HCT116 (cell line): ENCODE measurements around the gene SNX10. TPM values are rescaled to one million over a fixed set of nuclear protein-coding genes. Genes with fewer than 3 reads are reported as not detected.

Source experiments
- ATAC-seq: fragments of 200-7000 bp; cut with Tn5 transposase; 2 replicates; pipeline ENCODE4 v1.9.1; 2020; ENCODE audit warnings: mild to moderate bottlenecking, moderate library complexity
- BruUV-seq: library from RNA; stranded (reverse); fragments of 400-500 nt; replicated peaks from 2 replicates; lab custom pipeline; 2021; lab: Mats Ljungman, UMichigan
- CTCF ChIA-PET: fragments of 300-600 bp; sonication (Branson Sonifier 250); formaldehyde crosslinking; loops from one replicate; lab custom pipeline; 2021; ENCODE audit warnings: antibody characterized with exemption; lab: Charles Lee
- POLR2A ChIA-PET: fragments of 300-600, 350-600 bp; sonication (Branson Sonifier 250); formaldehyde crosslinking; loops from one replicate; lab custom pipeline; 2021; ENCODE audit warnings: antibody characterized with exemption; lab: Charles Lee
- RAD21 ChIA-PET, 2 experiments: fragments of 300-600 bp; sonication (Branson Sonifier 250); formaldehyde crosslinking; loops; one replicate each; lab custom pipeline; 2023; ENCODE audit warnings: low total read pairs in 2 of 2; ENCODE audit not compliant: uncharacterized antibody in 2 of 2, unreplicated experiment in 2 of 2, low non-redundant PET in 1 of 2; lab: Charles Lee
- DNase-seq: peaks from one replicate; pipeline ENCODE4 v3.0.0-alpha.2; 2010; ENCODE audit warnings: low read depth, low spot score
- H2AFZ ChIP-seq: fragments of 200-600 bp; shearing (Covaris generic), sonication (generic); 2 replicates; pipeline ENCODE4 v1.6.1; 2017; ENCODE audit warnings: low read depth, mixed run types, mixed read lengths, antibody characterized with exemption, low read length; ENCODE audit not compliant: poor library complexity, severe bottlenecking
- H3K27ac ChIP-seq: 2 replicates; pipeline ENCODE4 v1.5.1; 2012; ENCODE audit warnings: low read depth, low read length
- H3K27me3 ChIP-seq: fragments of 200-600 bp; sonication (generic); 2 replicates; pipeline ENCODE4 v1.6.1; 2016; ENCODE audit warnings: mixed run types, low read length, mixed read lengths; ENCODE audit not compliant: insufficient read depth
- H3K36me3 ChIP-seq, 2 experiments: fragments of 200-500 bp in 1 of 2; fragments of 200-600 bp in 1 of 2; sonication (Bioruptor generic) in 1 of 2; sonication (generic) in 1 of 2; 2 replicates each; pipeline versions ENCODE4 v1.5.1 to v1.6.1; 2014 to 2016; ENCODE audit warnings: low read length in 2 of 2, inconsistent platforms in 1 of 2, mixed read lengths in 1 of 2, mixed run types in 1 of 2; ENCODE audit not compliant: insufficient read depth in 2 of 2, control insufficient read depth in 1 of 2
- H3K4me1 ChIP-seq, 2 experiments: fragments of 200-600 bp in 1 of 2; sonication (generic) in 1 of 2; 2 replicates each; pipeline versions ENCODE4 v1.5.1 to v1.6.1; 2012 to 2017; ENCODE audit warnings: low read length in 2 of 2, inconsistent platforms in 1 of 2, mild to moderate bottlenecking in 1 of 2, mixed read lengths in 1 of 2, mixed run types in 1 of 2, moderate library complexity in 1 of 2; ENCODE audit not compliant: insufficient read depth in 2 of 2, control insufficient read depth in 1 of 2
- H3K4me2 ChIP-seq: fragments of 200-600 bp; sonication (generic); 2 replicates; pipeline ENCODE4 v1.6.1; 2017; ENCODE audit warnings: mixed run types, low read length, mixed read lengths
- H3K4me3 ChIP-seq, 2 experiments: fragments of 200-600 bp in 1 of 2; sonication (generic) in 1 of 2; replicated peaks in 1 of 2; 2 replicates each; pipeline ENCODE4 v1.5.1; 2011 to 2016; ENCODE audit warnings: low read length in 2 of 2, control low read depth in 1 of 2, low read depth in 1 of 2, mild to moderate bottlenecking in 1 of 2, mixed read lengths in 1 of 2, mixed run types in 1 of 2
- H3K79me2 ChIP-seq: fragments of 200-600 bp; sonication (generic); 2 replicates; pipeline ENCODE4 v1.6.1; 2017; ENCODE audit warnings: mild to moderate bottlenecking, mixed run types, low read length, moderate library complexity, mixed read lengths; ENCODE audit not compliant: insufficient read depth
- H3K9ac ChIP-seq: fragments of 200-600 bp; sonication (generic); 2 replicates; pipeline ENCODE4 v1.6.1; 2016; ENCODE audit warnings: low read length, mixed read lengths
- H3K9me2 ChIP-seq: fragments of 200-600 bp; sonication (generic), shearing (Covaris generic); 2 replicates; pipeline ENCODE4 v1.6.1; 2017; ENCODE audit warnings: mixed run types, mild to moderate bottlenecking, moderate library complexity; ENCODE audit not compliant: insufficient read depth
- H3K9me3 ChIP-seq, 2 experiments: fragments of 200-500 bp in 1 of 2; fragments of 200-600 bp in 1 of 2; sonication (Bioruptor generic) in 1 of 2; sonication (generic) in 1 of 2; 2 replicates each; pipeline ENCODE4 v1.6.1; 2014 to 2017; ENCODE audit warnings: low read length in 2 of 2, mixed read lengths in 2 of 2, inconsistent platforms in 1 of 2, low read depth in 1 of 2, mild to moderate bottlenecking in 1 of 2, mixed run types in 1 of 2, moderate library complexity in 1 of 2; ENCODE audit not compliant: control insufficient read depth in 1 of 2, insufficient read depth in 1 of 2
- H4K20me1 ChIP-seq: fragments of 200-600 bp; sonication (generic), shearing (Covaris generic); 2 replicates; pipeline ENCODE4 v1.6.1; 2017; ENCODE audit warnings: mixed run types, mild to moderate bottlenecking, moderate library complexity; ENCODE audit not compliant: insufficient read depth
- ATF3 ChIP-seq: IDR thresholded peaks from 2 replicates; pipeline ENCODE4 v1.6.1; 2012
- CBX3 ChIP-seq: IDR thresholded peaks from 2 replicates; pipeline ENCODE4 v1.6.1; 2012; ENCODE audit warnings: low read depth
- CEBPB ChIP-seq: IDR thresholded peaks from 2 replicates; pipeline ENCODE4 v1.6.1; 2012; ENCODE audit warnings: low read depth
- ELF1 ChIP-seq: IDR thresholded peaks from 2 replicates; pipeline ENCODE4 v1.6.1; 2012; ENCODE audit warnings: low read depth, borderline replicate concordance
- EZH2phosphoT487 ChIP-seq: fragments of 200-600 bp; IDR thresholded peaks from 2 replicates; pipeline ENCODE4 v1.6.1; 2018; ENCODE audit warnings: antibody characterized with exemption, borderline replicate concordance
- FOSL1 ChIP-seq: IDR thresholded peaks from 2 replicates; pipeline ENCODE4 v1.6.1; 2012; ENCODE audit warnings: low read depth
- JUND ChIP-seq: IDR thresholded peaks from 2 replicates; pipeline ENCODE4 v1.6.1; 2012
- MAX ChIP-seq: IDR thresholded peaks from 2 replicates; pipeline ENCODE4 v1.6.1; 2012
- POLR2A ChIP-seq: IDR thresholded peaks from 2 replicates; pipeline ENCODE4 v1.7.0; 2011; ENCODE audit warnings: borderline replicate concordance; ENCODE audit not compliant: insufficient read depth, insufficient read length; ENCODE audit errors: extremely low read depth
- POLR2AphosphoS5 ChIP-seq: IDR thresholded peaks from 2 replicates; pipeline ENCODE4 v1.6.1; 2011; ENCODE audit warnings: mild to moderate bottlenecking, low read depth, low read length, moderate library complexity
- REST ChIP-seq: IDR thresholded peaks from 2 replicates; pipeline ENCODE4 v1.6.1; 2012; ENCODE audit warnings: low read depth
- SIN3A ChIP-seq: IDR thresholded peaks from 2 replicates; pipeline ENCODE4 v1.6.1; 2012; ENCODE audit warnings: low read depth
- SP1 ChIP-seq: IDR thresholded peaks from 2 replicates; pipeline ENCODE4 v1.6.1; 2012; ENCODE audit warnings: low read depth
- SRF ChIP-seq: IDR thresholded peaks from 2 replicates; pipeline ENCODE4 v1.6.1; 2012; ENCODE audit warnings: low read depth
- TCF7L2 ChIP-seq: IDR thresholded peaks from 2 replicates; pipeline ENCODE4 v1.7.0; 2011; ENCODE audit warnings: borderline replicate concordance, inconsistent platforms; ENCODE audit not compliant: insufficient read depth, insufficient read length; ENCODE audit errors: extremely low read depth
- YY1 ChIP-seq: IDR thresholded peaks from 2 replicates; pipeline ENCODE4 v1.6.1; 2011; ENCODE audit warnings: low read length, low read depth, moderate library complexity, mild to moderate bottlenecking; ENCODE audit not compliant: insufficient replicate concordance; ENCODE audit errors: extremely low read depth
- ZBTB33 ChIP-seq: IDR thresholded peaks from 2 replicates; pipeline ENCODE4 v1.6.1; 2011; ENCODE audit warnings: mild to moderate bottlenecking, low read length, moderate library complexity; ENCODE audit not compliant: insufficient replicate concordance; ENCODE audit errors: extremely low read depth
- ZFX ChIP-seq: fragments of 450-650 bp; IDR thresholded peaks from 2 replicates; pipeline ENCODE4 v1.6.1; 2017
- ZNF274 ChIP-seq: fragments of 200-500 bp; sonication (Bioruptor generic); IDR thresholded peaks from 2 replicates; pipeline ENCODE4 v1.6.1; 2014; ENCODE audit warnings: mild to moderate bottlenecking, low read depth, low read length, inconsistent platforms
- intact Hi-C: fragments of 100-400 bp; cut with micrococcal nuclease; formaldehyde crosslinking; loops from 2 replicates; pipeline ENCODE4 v1.10.0; 2022
- total RNA-seq: library from RNA; stranded (reverse); gene quantifications from one replicate; pipeline ENCODE4 v1.2.1, GENCODE V29; 2021; ENCODE audit not compliant: unreplicated experiment

Gene SNX10
- total RNA-seq, 1 experiment from 2014 or later, result 26.9 TPM

GRCh38 chr7:26292768-26293560, 1.3 kb downstream of the SNX10 start:
- peak overlapping the region; percentile 62 to 80 for H3K4me3 ChIP-seq
- no peaks in the 10 kb centered on the region for H3K79me2 ChIP-seq
- no peak for DNase-seq
- peak overlapping the region; percentile 72 for H3K9ac ChIP-seq
- no peaks in the 10 kb centered on the region for H3K9me2 ChIP-seq
- H2AFZ ChIP-seq, result no peak overlapping the region
- H3K4me1 ChIP-seq, result peaks cover 4 to 13% of the 10 kb centered on the region in 2 experiments; a peak in 2 of 4 replicates
- no peaks in the 10 kb centered on the region for H4K20me1 ChIP-seq
- peak overlapping the region; percentile 76 for H3K4me2 ChIP-seq
- ATAC-seq, result no peak
- ChIA-PET CTCF (interaction anchor here (1.4 kb wide), 1 partner anchor 73 kb away, joined by 3 read pairs; no protein-coding TSS in a partner anchor), POLR2A (no interaction called here), RAD21 (no interaction called here)
- intact Hi-C loops, result no loop called here
- TF ChIP-seq TCF7L2, result no peak
- no peak for TF ChIP-seq REST
- no peak for TF ChIP-seq FOSL1
- no peak for TF ChIP-seq SP1
- no peak for TF ChIP-seq POLR2AphosphoS5
- no peak for TF ChIP-seq ZNF274
- no peak for TF ChIP-seq ZBTB33
- no peak for TF ChIP-seq ELF1
- no peak for TF ChIP-seq CBX3
- no peak for TF ChIP-seq POLR2A
- no peak for TF ChIP-seq SIN3A
- no peak for TF ChIP-seq EZH2phosphoT487
- no peak for TF ChIP-seq ATF3
- no peak for TF ChIP-seq MAX
- no peak for TF ChIP-seq JUND
- TF ChIP-seq YY1, result no peak
- no peak for TF ChIP-seq SRF
- TF ChIP-seq ZFX, result no peak
- TF ChIP-seq CEBPB, result no peak
- no peaks in the 10 kb centered on the region for H3K9me3 ChIP-seq
- H3K27me3 ChIP-seq, result no peaks in the 10 kb centered on the region
- H3K27ac ChIP-seq, result no peak overlapping the region
- BruUV-seq, result TSS peak; percentile 49
- no peaks in the 10 kb centered on the region for H3K36me3 ChIP-seq
